B cell (primary cell): ENCODE measurements around the gene TMC8. TPM values are rescaled to one million over a fixed set of nuclear protein-coding genes. Genes with fewer than 3 reads are reported as not detected.
A peak's percentile ranks its signal among the peaks of the same experiment; 100 is the strongest.

Experiments used
- ATAC-seq: fragments of 200-7000 bp; cut with Tn5 transposase; one replicate; pipeline ENCODE4 v1.10.0; 2021; ENCODE audit warnings: low read depth, mild to moderate bottlenecking, moderate number of reproducible peaks, moderate library complexity
- CTCF ChIA-PET: fragments of 350-600 bp; sonication (Branson Sonifier 250); formaldehyde crosslinking; loops from one replicate; lab custom pipeline; 2021; ENCODE audit warnings: antibody characterized with exemption, inconsistent platforms; lab: Charles Lee
- POLR2A ChIA-PET: fragments of 350-600 bp; sonication (Branson Sonifier 250); formaldehyde crosslinking; loops from one replicate; lab custom pipeline; 2021; ENCODE audit warnings: antibody characterized with exemption; lab: Charles Lee
- DNase-seq: peaks from one replicate; pipeline ENCODE4 v3.0.0; 2013
- H2AFZ ChIP-seq: 2 replicates; pipeline ENCODE4 v1.6.1; 2012; ENCODE audit warnings: mild to moderate bottlenecking, low read depth, low read length; ENCODE audit not compliant: insufficient read depth, poor library complexity, severe bottlenecking
- H3K27ac ChIP-seq, 2 donors: 1 replicate in 1 of 2; 2 replicates in 1 of 2; pipeline ENCODE4 v1.5.1; 2012 to 2013; ENCODE audit warnings: low read length in 2 of 2, mild to moderate bottlenecking in 2 of 2, moderate library complexity in 1 of 2
- H3K27me3 ChIP-seq, 4 experiments: fragments of 200-600 bp in 1 of 4; sonication (generic) in 1 of 4; replicated peaks in 1 of 4; 1 replicate in 2 of 4; 2 replicates in 2 of 4; pipeline versions ENCODE4 v1.6.1 to v1.7.0; 2013 to 2016; ENCODE audit warnings: low read length in 3 of 4, mild to moderate bottlenecking in 2 of 4, mixed read lengths in 1 of 4, moderate library complexity in 1 of 4; ENCODE audit not compliant: insufficient read depth in 4 of 4, control insufficient read depth in 3 of 4; ENCODE audit errors: control extremely low read depth in 1 of 4
- H3K36me3 ChIP-seq, 2 experiments: replicated peaks in 1 of 2; 1 replicate in 1 of 2; 2 replicates in 1 of 2; pipeline versions ENCODE4 v1.6.1 to v1.7.1; 2013; ENCODE audit warnings: low read length in 1 of 2; ENCODE audit not compliant: insufficient read depth in 2 of 2, control insufficient read depth in 1 of 2; ENCODE audit errors: control extremely low read depth in 1 of 2, extremely low read depth in 1 of 2
- H3K4me1 ChIP-seq, 2 donors: fragments of 200-600 bp in 1 of 2; sonication (generic) in 1 of 2; 1 replicate in 1 of 2; 2 replicates in 1 of 2; pipeline versions ENCODE4 v1.5.1 to v1.6.1; 2013 to 2017; ENCODE audit warnings: low read length in 2 of 2; ENCODE audit not compliant: control insufficient read depth in 2 of 2, insufficient read depth in 2 of 2
- H3K4me2 ChIP-seq: replicated peaks from 2 replicates; pipeline ENCODE3; 2012; ENCODE audit warnings: mild to moderate bottlenecking, low read depth, low read length; ENCODE audit not compliant: poor library complexity, severe bottlenecking
- H3K4me3 ChIP-seq, 5 experiments: fragments of 200-600 bp in 1 of 5; sonication (generic) in 1 of 5; 1 replicate in 3 of 5; 2 replicates in 2 of 5; pipeline versions ENCODE4 v1.5.1 to v1.7.0; 2011 to 2016; ENCODE audit warnings: low read length in 4 of 5, mild to moderate bottlenecking in 4 of 5, low read depth in 2 of 5, control low read depth in 1 of 5, moderate library complexity in 1 of 5; ENCODE audit not compliant: insufficient read depth in 1 of 5; ENCODE audit errors: control extremely low read depth in 1 of 5, extremely low read depth in 1 of 5
- H3K79me2 ChIP-seq: fragments of 200-600 bp; sonication (generic); one replicate; pipeline ENCODE4 v1.6.0; 2016; ENCODE audit warnings: low read length; ENCODE audit not compliant: control insufficient read depth, insufficient read depth
- H3K9ac ChIP-seq: fragments of 200-600 bp; sonication (generic); 2 replicates; pipeline ENCODE4 v1.6.1; 2017; ENCODE audit warnings: mild to moderate bottlenecking, low read length, moderate library complexity
- H3K9me3 ChIP-seq, 3 donors: one replicate each; pipeline versions ENCODE4 v1.6.1 to v1.7.1; 2013; ENCODE audit warnings: low read length in 2 of 3; ENCODE audit not compliant: control insufficient read depth in 2 of 3, insufficient read depth in 1 of 3; ENCODE audit errors: control extremely low read depth in 1 of 3
- H4K20me1 ChIP-seq: 2 replicates; pipeline ENCODE4 v1.6.0; 2012; ENCODE audit warnings: mild to moderate bottlenecking, low read length; ENCODE audit not compliant: insufficient read depth, control insufficient read depth, poor library complexity, severe bottlenecking
- H3K27ac Mint-ChIP-seq: one replicate; pipeline ENCODE4 v1.8.0; 2021; ENCODE audit warnings: mixed read lengths
- H3K27me3 Mint-ChIP-seq: one replicate; pipeline ENCODE4 v1.8.0; 2021; ENCODE audit warnings: mixed read lengths
- H3K4me1 Mint-ChIP-seq: one replicate; pipeline ENCODE4 v1.8.0; 2021; ENCODE audit warnings: mixed read lengths
- H3K4me3 Mint-ChIP-seq: one replicate; pipeline ENCODE4 v1.8.0; 2021; ENCODE audit warnings: mixed read lengths
- H3K9me3 Mint-ChIP-seq: one replicate; pipeline ENCODE4 v1.8.0; 2022; ENCODE audit warnings: mixed read lengths; ENCODE audit not compliant: insufficient read depth
- CTCF ChIP-seq: fragments of 200-600 bp; IDR thresholded peaks from one replicate; pipeline ENCODE4 v1.8.0; 2022; ENCODE audit warnings: antibody characterized with exemption, mild to moderate bottlenecking
- EZH2 ChIP-seq: IDR thresholded peaks from 2 replicates; pipeline ENCODE4 v1.6.1; 2012; ENCODE audit warnings: borderline replicate concordance, low read depth, mild to moderate bottlenecking, moderate library complexity, low read length; ENCODE audit not compliant: insufficient read depth, poor library complexity, severe bottlenecking
- WGBS: methylation state at CpG from one replicate; pipeline ENCODE4 v1.1.5; 2013; ENCODE audit warnings: missing lambda C conversion rate; ENCODE audit not compliant: insufficient coverage; 5-methylcytosine and 5-hydroxymethylcytosine counted together
- intact Hi-C: fragments of 100-400 bp; cut with micrococcal nuclease; formaldehyde crosslinking; loops from one replicate; pipeline ENCODE4 v1.10.0; 2022
- polyA plus RNA-seq: library from polyadenylated mRNA; depleted of rRNA; stranded (reverse); fragments of >200 nt; gene quantifications from 2 replicates; pipeline ENCODE4 v1.2.3, GENCODE V29; 2012
- total RNA-seq, 2 donors: library from RNA; stranded (reverse); fragments of 120-200 nt in 1 of 2; gene quantifications; 1 replicate in 1 of 2; 2 replicates in 1 of 2; pipeline versions ENCODE4 v1.2.3 to v1.2.4, GENCODE V29; 2013 to 2022

Gene TMC8
- total and polyA plus RNA-seq, 2 donors (not counting 1 experiment from before 2014, with no cell fraction given), result 235 to 352 TPM

GRCh38 chr17:78172249-78173051 lies 41.9 kb downstream of the TMC8 start:
- peak overlapping the region in 2 of 5 experiments; percentile 17 to 52 for H3K4me3 ChIP-seq
- peak overlapping the region; percentile 74 to 95 for H3K27ac ChIP-seq

More at GRCh38 chr17:78172249-78173051, 41.9 kb downstream of the TMC8 start:
- Mint-ChIP-seq H3K4me3 (peak overlapping the region; percentile 83), H3K27me3 (no peaks in the 10 kb centered on the region), H3K27ac (peak overlapping the region; percentile 89), H3K4me1 (peaks cover 79% of the 10 kb centered on the region), H3K9me3 (no peaks in the 10 kb centered on the region)
- ChIA-PET POLR2A (interaction anchor here (0.5 to 19.6 kb wide), 7 partner anchors 9 to 214 kb away, joined by 3 to 432 read pairs (median 3); partner anchors contain the start of genes TMC6 and TMC8), CTCF (interaction anchor here (0.8 to 19.2 kb wide), 6 partner anchors 11 to 61 kb away, joined by 3 to 357 read pairs (median 76); partner anchors contain the start of genes TMC6 and TMC8)
- no peaks in the 10 kb centered on the region for H3K9me3 ChIP-seq
- peak; percentile 64 for DNase-seq
- intact Hi-C loops, result loop anchor here (1.0 kb wide), 1 partner anchor 17 kb away; no protein-coding TSS in a partner anchor
- peaks cover 25% of the 10 kb centered on the region for H4K20me1 ChIP-seq
- no peak for TF ChIP-seq EZH2
- TF ChIP-seq CTCF, result no peak
- H2AFZ ChIP-seq, result no peak overlapping the region
- WGBS, result 21% methylated on average over 14 of the region's 19 CpGs
- H3K4me2 ChIP-seq, result peak overlapping the region; percentile 73
- H3K79me2 ChIP-seq, result peaks cover 49% of the 10 kb centered on the region
- peaks cover 82 to 87% of the 10 kb centered on the region in 2 donors for H3K4me1 ChIP-seq
- peak overlapping the region; percentile 32 for H3K9ac ChIP-seq
- H3K27me3 ChIP-seq, result no peaks in the 10 kb centered on the region
- peaks cover 0 to 47% of the 10 kb centered on the region in 2 experiments for H3K36me3 ChIP-seq
- ATAC-seq, result peak; percentile 25
